B cell (primary cell): ENCODE measurements around the gene DUSP15. TPM values are rescaled to one million over a fixed set of nuclear protein-coding genes. Genes with fewer than 3 reads are reported as not detected.

ENCODE experiments used
- ATAC-seq: fragments of 200-7000 bp; cut with Tn5 transposase; one replicate; pipeline ENCODE4 v1.10.0; 2021; ENCODE audit warnings: low read depth, mild to moderate bottlenecking, moderate number of reproducible peaks, moderate library complexity
- CTCF ChIA-PET: fragments of 350-600 bp; sonication (Branson Sonifier 250); formaldehyde crosslinking; loops from one replicate; lab custom pipeline; 2021; ENCODE audit warnings: antibody characterized with exemption, inconsistent platforms; lab: Charles Lee
- POLR2A ChIA-PET: fragments of 350-600 bp; sonication (Branson Sonifier 250); formaldehyde crosslinking; loops from one replicate; lab custom pipeline; 2021; ENCODE audit warnings: antibody characterized with exemption; lab: Charles Lee
- DNase-seq: peaks from one replicate; pipeline ENCODE4 v3.0.0; 2013
- H2AFZ ChIP-seq: 2 replicates; pipeline ENCODE4 v1.6.1; 2012; ENCODE audit warnings: mild to moderate bottlenecking, low read depth, low read length; ENCODE audit not compliant: insufficient read depth, poor library complexity, severe bottlenecking
- H3K27ac ChIP-seq, 2 donors: 1 replicate in 1 of 2; 2 replicates in 1 of 2; pipeline ENCODE4 v1.5.1; 2012 to 2013; ENCODE audit warnings: low read length in 2 of 2, mild to moderate bottlenecking in 2 of 2, moderate library complexity in 1 of 2
- H3K27me3 ChIP-seq, 4 experiments: fragments of 200-600 bp in 1 of 4; sonication (generic) in 1 of 4; replicated peaks in 1 of 4; 1 replicate in 2 of 4; 2 replicates in 2 of 4; pipeline versions ENCODE4 v1.6.1 to v1.7.0; 2013 to 2016; ENCODE audit warnings: low read length in 3 of 4, mild to moderate bottlenecking in 2 of 4, mixed read lengths in 1 of 4, moderate library complexity in 1 of 4; ENCODE audit not compliant: insufficient read depth in 4 of 4, control insufficient read depth in 3 of 4; ENCODE audit errors: control extremely low read depth in 1 of 4
- H3K36me3 ChIP-seq, 2 experiments: replicated peaks in 1 of 2; 1 replicate in 1 of 2; 2 replicates in 1 of 2; pipeline versions ENCODE4 v1.6.1 to v1.7.1; 2013; ENCODE audit warnings: low read length in 1 of 2; ENCODE audit not compliant: insufficient read depth in 2 of 2, control insufficient read depth in 1 of 2; ENCODE audit errors: control extremely low read depth in 1 of 2, extremely low read depth in 1 of 2
- H3K4me1 ChIP-seq, 2 donors: fragments of 200-600 bp in 1 of 2; sonication (generic) in 1 of 2; 1 replicate in 1 of 2; 2 replicates in 1 of 2; pipeline versions ENCODE4 v1.5.1 to v1.6.1; 2013 to 2017; ENCODE audit warnings: low read length in 2 of 2; ENCODE audit not compliant: control insufficient read depth in 2 of 2, insufficient read depth in 2 of 2
- H3K4me2 ChIP-seq: replicated peaks from 2 replicates; pipeline ENCODE3; 2012; ENCODE audit warnings: mild to moderate bottlenecking, low read depth, low read length; ENCODE audit not compliant: poor library complexity, severe bottlenecking
- H3K4me3 ChIP-seq, 5 experiments: fragments of 200-600 bp in 1 of 5; sonication (generic) in 1 of 5; 1 replicate in 3 of 5; 2 replicates in 2 of 5; pipeline versions ENCODE4 v1.5.1 to v1.7.0; 2011 to 2016; ENCODE audit warnings: low read length in 4 of 5, mild to moderate bottlenecking in 4 of 5, low read depth in 2 of 5, control low read depth in 1 of 5, moderate library complexity in 1 of 5; ENCODE audit not compliant: insufficient read depth in 1 of 5; ENCODE audit errors: control extremely low read depth in 1 of 5, extremely low read depth in 1 of 5
- H3K79me2 ChIP-seq: fragments of 200-600 bp; sonication (generic); one replicate; pipeline ENCODE4 v1.6.0; 2016; ENCODE audit warnings: low read length; ENCODE audit not compliant: control insufficient read depth, insufficient read depth
- H3K9ac ChIP-seq: fragments of 200-600 bp; sonication (generic); 2 replicates; pipeline ENCODE4 v1.6.1; 2017; ENCODE audit warnings: mild to moderate bottlenecking, low read length, moderate library complexity
- H3K9me3 ChIP-seq, 3 donors: one replicate each; pipeline versions ENCODE4 v1.6.1 to v1.7.1; 2013; ENCODE audit warnings: low read length in 2 of 3; ENCODE audit not compliant: control insufficient read depth in 2 of 3, insufficient read depth in 1 of 3; ENCODE audit errors: control extremely low read depth in 1 of 3
- H4K20me1 ChIP-seq: 2 replicates; pipeline ENCODE4 v1.6.0; 2012; ENCODE audit warnings: mild to moderate bottlenecking, low read length; ENCODE audit not compliant: insufficient read depth, control insufficient read depth, poor library complexity, severe bottlenecking
- H3K27ac Mint-ChIP-seq: one replicate; pipeline ENCODE4 v1.8.0; 2021; ENCODE audit warnings: mixed read lengths
- H3K27me3 Mint-ChIP-seq: one replicate; pipeline ENCODE4 v1.8.0; 2021; ENCODE audit warnings: mixed read lengths
- H3K4me1 Mint-ChIP-seq: one replicate; pipeline ENCODE4 v1.8.0; 2021; ENCODE audit warnings: mixed read lengths
- H3K4me3 Mint-ChIP-seq: one replicate; pipeline ENCODE4 v1.8.0; 2021; ENCODE audit warnings: mixed read lengths
- H3K9me3 Mint-ChIP-seq: one replicate; pipeline ENCODE4 v1.8.0; 2022; ENCODE audit warnings: mixed read lengths; ENCODE audit not compliant: insufficient read depth
- EZH2 ChIP-seq: IDR thresholded peaks from 2 replicates; pipeline ENCODE4 v1.6.1; 2012; ENCODE audit warnings: borderline replicate concordance, low read depth, mild to moderate bottlenecking, moderate library complexity, low read length; ENCODE audit not compliant: insufficient read depth, poor library complexity, severe bottlenecking
- WGBS: methylation state at CpG from one replicate; pipeline ENCODE4 v1.1.5; 2013; ENCODE audit warnings: missing lambda C conversion rate; ENCODE audit not compliant: insufficient coverage; 5-methylcytosine and 5-hydroxymethylcytosine counted together
- intact Hi-C: fragments of 100-400 bp; cut with micrococcal nuclease; formaldehyde crosslinking; loops from one replicate; pipeline ENCODE4 v1.10.0; 2022
- polyA plus RNA-seq: library from polyadenylated mRNA; depleted of rRNA; stranded (reverse); fragments of >200 nt; gene quantifications from 2 replicates; pipeline ENCODE4 v1.2.3, GENCODE V29; 2012
- total RNA-seq, 2 donors: library from RNA; stranded (reverse); fragments of 120-200 nt in 1 of 2; gene quantifications; 1 replicate in 1 of 2; 2 replicates in 1 of 2; pipeline versions ENCODE4 v1.2.3 to v1.2.4, GENCODE V29; 2013 to 2022
- TF ChIP-seq, protein P1 (sequence below): fragments of 200-600 bp; IDR thresholded peaks from one replicate; pipeline ENCODE4 v1.8.0; 2022; ENCODE audit warnings: antibody characterized with exemption, mild to moderate bottlenecking

DUSP15 gene
- total and polyA plus RNA-seq, 2 donors (not counting 1 experiment from before 2014, with no cell fraction given): 0.78 to 3.3 TPM

- Mint-ChIP-seq H3K4me3 (no peak overlapping the region), H3K27ac (no peak overlapping the region), H3K4me1 (peaks cover 10% of the 10 kb centered on the region), H3K27me3 (no peaks in the 10 kb centered on the region), H3K9me3 (no peaks in the 10 kb centered on the region)
- intact Hi-C loops: no loop called here
- Histone ChIP-seq H2AFZ (no peak overlapping the region), H3K36me3 (no peaks in the 10 kb centered on the region), H3K79me2 (no peaks in the 10 kb centered on the region), H3K4me2 (peak overlapping the region; percentile 3), H3K27me3 (peaks cover 0 to 3% (median 0%) of the 10 kb centered on the region in 4 experiments), H3K9me3 (no peaks in the 10 kb centered on the region), H3K4me1 (peaks cover 8 to 13% of the 10 kb centered on the region in 2 donors), H3K27ac (no peak overlapping the region), H4K20me1 (no peaks in the 10 kb centered on the region), H3K4me3 (no peak overlapping the region), H3K9ac (no peak overlapping the region)
- TF ChIP-seq, protein P1, sequence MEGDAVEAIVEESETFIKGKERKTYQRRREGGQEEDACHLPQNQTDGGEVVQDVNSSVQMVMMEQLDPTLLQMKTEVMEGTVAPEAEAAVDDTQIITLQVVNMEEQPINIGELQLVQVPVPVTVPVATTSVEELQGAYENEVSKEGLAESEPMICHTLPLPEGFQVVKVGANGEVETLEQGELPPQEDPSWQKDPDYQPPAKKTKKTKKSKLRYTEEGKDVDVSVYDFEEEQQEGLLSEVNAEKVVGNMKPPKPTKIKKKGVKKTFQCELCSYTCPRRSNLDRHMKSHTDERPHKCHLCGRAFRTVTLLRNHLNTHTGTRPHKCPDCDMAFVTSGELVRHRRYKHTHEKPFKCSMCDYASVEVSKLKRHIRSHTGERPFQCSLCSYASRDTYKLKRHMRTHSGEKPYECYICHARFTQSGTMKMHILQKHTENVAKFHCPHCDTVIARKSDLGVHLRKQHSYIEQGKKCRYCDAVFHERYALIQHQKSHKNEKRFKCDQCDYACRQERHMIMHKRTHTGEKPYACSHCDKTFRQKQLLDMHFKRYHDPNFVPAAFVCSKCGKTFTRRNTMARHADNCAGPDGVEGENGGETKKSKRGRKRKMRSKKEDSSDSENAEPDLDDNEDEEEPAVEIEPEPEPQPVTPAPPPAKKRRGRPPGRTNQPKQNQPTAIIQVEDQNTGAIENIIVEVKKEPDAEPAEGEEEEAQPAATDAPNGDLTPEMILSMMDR: no peak
- TF ChIP-seq EZH2: no peak
- CTCF ChIA-PET: interaction anchor here (1.3 to 2.6 kb wide), 4 partner anchors 11 to 195 kb away, joined by 4 to 13 read pairs (median 6); no protein-coding TSS in a partner anchor
- 4% methylated on average over 6 of the region's 14 CpGs for WGBS
- DNase-seq: no peak
- POLR2A ChIA-PET: no interaction called here
- peak; percentile 76 for ATAC-seq
Observed at GRCh38 chr20:31835977-31836852, 34.1 kb downstream of the DUSP15 start.

GRCh38 chr20:31835554-31835953 lies 34.8 kb downstream of the DUSP15 start:
- Histone ChIP-seq H3K79me2 (no peaks in the 10 kb centered on the region), H3K9me3 (no peaks in the 10 kb centered on the region), H3K27me3 (peaks cover 0 to 3% (median 0%) of the 10 kb centered on the region in 4 experiments), H2AFZ (no peak overlapping the region), H3K9ac (no peak overlapping the region), H4K20me1 (no peaks in the 10 kb centered on the region), H3K4me1 (peaks cover 8 to 13% of the 10 kb centered on the region in 2 donors), H3K4me3 (no peak overlapping the region), H3K4me2 (peak overlapping the region; percentile 3), H3K36me3 (no peaks in the 10 kb centered on the region), H3K27ac (no peak overlapping the region)
- intact Hi-C loops: no loop called here
- 79% methylated on average over 9 of the region's 9 CpGs for WGBS
- Mint-ChIP-seq H3K4me1 (peaks cover 10% of the 10 kb centered on the region), H3K27me3 (no peaks in the 10 kb centered on the region), H3K9me3 (no peaks in the 10 kb centered on the region), H3K27ac (no peak overlapping the region), H3K4me3 (no peak overlapping the region)
- ChIA-PET POLR2A (no interaction called here), CTCF (interaction anchor here (1.3 kb wide), 1 partner anchor 17 kb away, joined by 4 read pairs; no protein-coding TSS in a partner anchor)
- ATAC-seq (no peak), DNase-seq (no peak)
- no peak for TF ChIP-seq EZH2
- TF ChIP-seq, protein P1: no peak
